Anterior cingulate cortex (tissue), 58 donors: ENCODE data around the gene DOK3.

Experiments used
- DNase-seq, 58 donors: peaks; one replicate each; lab custom pipeline; 2025; lab: John Stamatoyannopoulos, UW

Gene DOK3, protein sequence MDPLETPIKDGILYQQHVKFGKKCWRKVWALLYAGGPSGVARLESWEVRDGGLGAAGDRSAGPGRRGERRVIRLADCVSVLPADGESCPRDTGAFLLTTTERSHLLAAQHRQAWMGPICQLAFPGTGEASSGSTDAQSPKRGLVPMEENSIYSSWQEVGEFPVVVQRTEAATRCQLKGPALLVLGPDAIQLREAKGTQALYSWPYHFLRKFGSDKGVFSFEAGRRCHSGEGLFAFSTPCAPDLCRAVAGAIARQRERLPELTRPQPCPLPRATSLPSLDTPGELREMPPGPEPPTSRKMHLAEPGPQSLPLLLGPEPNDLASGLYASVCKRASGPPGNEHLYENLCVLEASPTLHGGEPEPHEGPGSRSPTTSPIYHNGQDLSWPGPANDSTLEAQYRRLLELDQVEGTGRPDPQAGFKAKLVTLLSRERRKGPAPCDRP

DNA sequence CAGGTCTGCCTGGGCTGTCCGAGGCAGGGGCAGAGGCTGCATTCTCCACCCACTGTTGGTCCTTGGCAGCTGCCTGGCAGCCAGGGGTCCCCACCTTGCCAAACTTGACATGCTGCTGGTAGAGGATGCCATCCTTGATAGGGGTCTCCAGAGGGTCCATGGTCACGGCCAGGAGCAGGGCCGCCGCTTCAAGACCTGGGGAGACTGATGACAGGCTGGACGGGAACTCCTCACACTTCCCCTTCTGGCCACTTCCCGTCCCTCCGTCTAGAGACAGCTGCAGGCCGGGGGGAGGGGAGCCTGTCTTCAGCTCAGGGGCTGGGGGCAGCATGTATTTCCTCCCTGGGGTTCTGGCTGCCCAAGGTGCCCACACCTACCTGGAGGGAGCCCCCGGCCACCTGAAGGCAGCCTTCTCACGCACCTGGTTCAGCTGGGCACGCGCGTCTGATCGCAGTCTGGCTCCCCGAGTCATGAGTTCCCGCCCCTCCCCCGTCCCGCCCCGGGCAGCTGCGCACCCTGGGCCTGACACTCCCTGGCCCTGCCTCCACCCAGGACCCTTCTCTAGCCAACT, at the start of gene DOK3:
TSS of gene DOK3 (minus strand) at position 446 of the 571 bp plus-strand sequence. CDS start at position 160, 286 bp downstream.
- peak in 3 of 58 donors; percentile 7 to 10 (median 8) for DNase-seq

DNA sequence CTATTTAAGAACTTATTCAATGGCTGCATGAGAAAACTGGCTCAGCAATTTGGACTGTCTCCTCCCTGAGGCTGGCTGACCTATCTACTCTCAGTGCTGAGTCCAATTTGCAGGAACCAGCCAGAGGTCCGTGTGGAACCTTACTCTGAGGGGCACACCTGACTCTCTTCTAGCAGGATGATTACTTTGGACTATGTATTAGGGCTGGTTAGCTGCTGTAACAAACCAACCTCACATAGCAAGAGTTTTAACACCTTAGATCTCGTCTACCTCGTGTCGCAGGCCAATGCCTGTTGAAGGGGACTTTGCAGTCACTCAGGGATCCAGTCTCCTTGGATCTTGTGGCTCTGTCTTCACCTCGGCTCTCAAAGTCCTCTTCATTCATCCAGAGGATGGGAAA, 48.2 kb upstream of the DOK3 start:
- no peak for DNase-seq

DNA sequence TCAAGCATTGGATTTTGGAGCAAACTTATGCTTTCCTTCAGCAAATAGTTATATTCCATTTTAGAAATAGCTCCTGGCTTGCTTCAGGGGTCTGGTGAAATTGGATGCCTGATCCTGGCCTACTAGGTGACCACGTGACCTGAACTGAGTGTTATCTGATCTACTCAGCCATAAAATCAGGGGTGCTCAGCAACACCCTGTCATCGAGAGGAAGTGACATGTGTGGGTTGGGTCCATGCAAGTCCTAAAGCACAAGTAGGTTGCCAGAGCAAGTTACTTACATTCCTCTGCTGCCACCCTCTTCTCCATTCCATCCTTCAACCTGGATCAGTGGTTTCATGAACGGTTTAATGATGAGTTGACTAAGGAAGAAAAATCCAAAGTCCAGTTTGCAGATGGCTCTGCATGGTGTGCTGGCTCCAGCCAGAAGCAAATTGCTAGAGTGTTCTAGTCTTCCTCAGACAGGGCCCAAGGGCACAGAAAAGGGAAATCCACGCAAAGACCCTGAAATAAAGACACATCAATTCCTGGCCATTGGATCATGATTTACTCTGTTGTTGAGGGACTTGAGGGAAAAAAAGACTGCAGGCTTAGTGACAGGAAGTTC, 47.5 kb upstream of the DOK3 start:
- no peak for DNase-seq

DNA sequence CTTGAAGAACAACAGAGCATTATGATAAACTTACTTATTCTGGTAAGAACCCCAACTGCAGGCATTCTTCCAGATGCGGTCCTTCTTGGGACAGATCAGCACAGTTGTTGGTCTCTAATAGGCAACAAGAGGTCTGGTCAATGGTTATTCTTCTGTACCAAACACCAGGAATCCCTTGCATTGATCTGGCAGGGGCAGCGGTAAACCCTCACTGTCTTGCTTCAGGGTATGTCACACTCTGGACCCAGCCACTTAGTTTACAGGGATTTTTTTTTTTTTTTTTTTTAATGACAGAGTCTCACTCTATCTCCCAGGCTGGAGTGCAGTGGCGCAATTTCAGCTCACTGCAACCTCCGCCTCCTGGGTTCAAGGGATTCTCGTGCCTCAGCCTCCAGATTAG, 46.0 kb upstream of the DOK3 start:
- no peak for DNase-seq

DNA sequence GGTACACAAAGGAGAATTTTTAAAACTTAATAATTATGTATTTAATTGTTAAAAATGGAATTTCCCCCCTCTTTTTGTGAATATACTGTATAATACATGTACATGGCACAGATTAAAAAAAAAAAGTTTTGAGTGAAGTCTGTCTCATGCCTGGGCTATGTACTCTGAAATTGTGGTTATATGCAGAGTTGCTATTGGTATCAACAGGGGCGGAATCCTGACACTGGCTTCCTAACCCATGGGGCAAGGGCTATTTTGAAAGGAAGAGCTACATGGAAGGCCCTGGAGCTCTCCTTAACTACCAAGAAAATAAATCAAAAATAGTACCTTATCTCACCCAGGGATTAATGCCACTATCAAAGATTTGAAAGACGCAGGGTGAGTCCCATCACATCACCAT, 45.6 kb upstream of the DOK3 start:
- no peak for DNase-seq

DNA sequence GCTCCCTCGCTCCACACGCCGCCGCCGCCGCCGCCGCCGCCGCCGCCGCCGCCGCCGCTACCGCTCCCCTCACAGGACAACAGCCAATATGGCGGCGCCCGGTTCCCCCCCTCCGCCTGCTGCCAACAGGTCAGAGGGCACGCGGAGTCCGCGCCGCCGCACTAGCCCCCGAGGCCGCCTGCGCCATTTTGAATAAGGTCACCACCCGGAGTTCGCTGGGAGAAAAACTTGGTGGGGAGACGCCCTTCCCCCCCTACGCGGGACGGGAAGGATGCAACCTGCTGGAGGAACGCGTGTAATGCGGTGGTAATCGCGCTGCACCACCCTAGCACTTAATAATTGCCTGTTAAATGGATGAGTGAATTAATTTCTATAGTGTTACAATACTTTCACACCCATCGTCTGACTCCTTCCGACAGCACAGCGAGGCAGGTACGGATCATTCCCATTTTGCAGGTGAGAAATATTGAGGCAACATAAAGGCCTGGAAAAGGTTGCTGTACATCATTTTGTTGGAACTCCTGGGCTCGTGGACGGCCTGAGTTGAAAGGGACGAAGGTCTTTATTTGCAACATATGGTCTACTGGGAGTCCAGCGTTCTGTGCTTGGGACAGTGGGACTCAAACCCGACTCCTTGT, 45.0 kb upstream of the DOK3 start, which contains the start of gene FAM193B:
TSS of gene FAM193B (minus strand) at position 90 of the 638 bp plus-strand sequence. CDS start 105 bp downstream, outside the sequence.
- DNase-seq = peak; percentile 44 to 97 (median 88)

DNA sequence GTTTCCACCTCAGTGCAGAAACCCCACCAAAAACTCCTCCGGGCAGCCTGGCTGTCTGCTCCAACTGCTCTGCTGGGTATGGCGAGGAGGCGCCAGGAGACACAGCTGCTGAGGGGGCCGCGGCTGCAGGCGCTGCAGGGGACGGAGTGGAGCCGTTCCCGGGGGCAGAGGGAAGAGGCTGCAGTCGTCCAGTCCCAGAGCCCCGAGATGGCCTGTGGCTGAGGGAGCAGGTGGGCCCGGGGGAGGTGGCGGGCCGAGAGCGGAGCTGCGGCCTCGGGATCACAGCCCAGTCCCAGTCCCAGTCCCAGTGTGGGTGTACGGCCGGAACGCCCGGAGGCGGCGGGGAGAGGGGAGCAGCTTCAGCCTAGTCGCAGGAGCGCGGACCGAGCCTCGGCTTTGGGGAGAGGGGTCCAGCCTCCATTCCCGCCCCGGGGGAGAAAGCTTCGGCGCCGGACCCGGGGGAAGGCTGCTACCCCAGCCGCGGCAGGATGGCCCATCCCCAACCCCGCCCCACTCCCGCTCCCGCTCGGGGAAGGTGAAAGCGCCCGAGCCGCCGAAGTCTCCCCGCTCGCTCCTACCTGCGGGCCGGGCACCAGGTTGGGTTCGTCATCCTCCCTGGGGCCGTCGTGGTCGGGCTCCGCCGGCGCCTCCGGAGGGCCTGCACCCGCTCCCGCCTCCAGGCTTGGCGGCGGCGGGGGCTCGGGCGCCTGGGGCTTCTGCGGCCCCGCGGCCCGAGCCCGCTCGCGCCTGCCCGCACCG, 44.2 kb upstream of the DOK3 start:
- peak in 27 of 58 donors; percentile 22 to 64 (median 46) for DNase-seq

DNA sequence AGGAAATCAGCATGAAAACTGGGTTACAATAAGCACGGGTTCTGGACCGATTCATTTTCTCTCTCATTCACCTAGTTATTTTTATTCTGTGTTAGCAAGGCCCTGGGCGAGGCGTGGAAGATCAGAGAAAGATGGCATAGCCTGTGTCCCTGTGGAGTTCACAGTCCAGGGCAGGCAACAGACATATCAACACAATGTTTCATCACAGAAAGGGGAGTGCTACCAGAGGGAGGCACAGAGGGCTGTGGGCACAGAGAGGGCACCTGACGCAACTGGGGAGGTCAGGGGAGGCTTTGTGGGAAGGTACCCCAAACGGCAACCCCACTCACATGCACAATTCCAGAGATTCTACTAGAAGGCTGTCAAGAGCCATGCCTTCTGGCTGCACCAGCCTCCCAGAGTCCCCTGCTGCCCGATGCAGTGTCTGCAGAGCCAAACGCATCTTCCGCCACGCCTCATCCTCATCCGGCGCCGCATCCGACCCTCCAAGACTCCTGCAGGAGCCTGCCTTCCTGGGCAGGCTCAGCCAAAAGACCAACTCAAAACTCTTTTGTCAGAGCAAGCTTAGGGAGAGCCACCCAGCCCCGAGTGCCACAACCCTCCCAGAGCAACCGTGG, 43.3 kb upstream of the DOK3 start:
- DNase-seq = peak in 28 of 58 donors; percentile 3 to 74 (median 18)

DNA sequence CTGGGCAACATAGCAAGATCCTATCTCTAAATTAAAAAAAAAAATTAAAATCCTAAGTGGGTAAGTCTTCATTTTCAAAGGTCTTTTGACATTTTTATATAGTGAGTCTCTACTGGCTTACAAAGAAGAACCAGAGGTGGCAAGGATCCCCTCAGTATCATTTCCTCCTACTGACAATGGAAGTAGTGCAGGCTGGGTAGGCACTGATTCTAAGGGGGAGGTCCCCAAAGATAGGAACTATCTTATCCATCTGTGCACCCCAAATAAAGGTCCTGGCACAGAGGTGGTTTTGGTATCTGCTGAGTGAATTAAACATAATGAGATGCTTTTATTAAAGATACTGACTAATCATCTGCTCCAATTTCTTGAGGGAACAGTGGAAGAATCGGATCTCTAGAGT, 40.5 kb upstream of the DOK3 start:
- no peak for DNase-seq

DNA sequence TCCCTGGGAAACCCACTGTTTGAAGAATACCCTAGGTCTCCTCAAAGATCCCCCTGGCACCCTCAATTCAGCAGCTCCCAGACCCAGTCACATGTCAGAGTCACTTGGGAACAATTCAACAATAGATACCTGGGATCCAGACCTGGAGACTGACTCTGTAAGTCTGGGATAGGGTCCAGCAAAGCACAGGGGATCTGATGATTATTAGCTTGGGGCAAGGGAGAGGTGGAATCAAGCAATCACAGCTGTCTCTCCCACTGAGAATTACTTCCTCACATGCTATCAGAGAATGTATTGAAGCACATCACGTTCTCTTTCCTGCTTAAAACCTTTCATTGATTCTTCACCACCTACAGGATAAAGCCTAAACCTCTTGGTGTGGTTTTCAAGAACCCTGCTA, 38.9 kb upstream of the DOK3 start:
- no peak for DNase-seq

DNA sequence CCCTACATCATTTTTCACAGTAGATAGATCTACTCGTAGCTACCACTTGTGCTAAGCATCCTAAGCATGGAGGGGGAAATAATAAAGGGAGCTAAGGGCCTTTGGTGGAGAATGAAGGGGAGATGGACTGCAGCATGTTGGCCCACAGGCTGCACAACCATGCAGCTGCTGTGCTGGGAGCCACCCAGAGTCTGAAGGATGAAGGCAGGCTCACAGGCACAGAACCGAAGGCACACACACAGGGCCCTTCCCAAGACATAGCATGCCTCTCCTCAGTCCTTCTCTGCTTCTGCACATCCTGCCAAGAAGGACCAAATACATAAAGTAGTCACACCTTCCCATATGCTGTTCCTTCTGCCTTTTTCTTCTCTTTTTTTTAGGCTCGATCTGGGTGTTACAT, 38.1 kb upstream of the DOK3 start:
- DNase-seq = peak in 2 of 58 donors; percentile 10 to 36

DNA sequence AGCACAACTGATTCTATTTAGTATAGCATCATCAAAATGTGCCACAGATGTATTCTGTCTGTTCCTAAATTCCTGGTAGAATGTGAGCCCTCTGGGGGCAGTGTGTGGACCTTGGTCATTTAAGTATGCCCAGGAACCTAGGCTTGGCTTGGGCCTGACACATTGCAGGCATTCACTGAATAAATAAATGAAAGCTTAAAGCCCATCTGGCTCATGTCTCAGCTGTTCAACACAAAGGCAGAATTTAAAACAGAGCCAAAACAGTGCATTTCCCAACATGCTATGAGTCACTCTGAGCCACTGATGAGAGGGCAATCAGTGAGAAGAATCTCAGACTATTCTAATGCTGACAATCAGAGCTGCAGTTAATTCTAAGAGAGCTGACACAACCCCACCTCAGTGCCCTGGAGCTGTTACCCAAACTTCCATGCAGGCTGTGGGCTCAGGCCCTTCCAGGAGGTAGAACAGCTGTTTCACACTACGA, 36.7 kb upstream of the DOK3 start:
- DNase-seq = peak in 17 of 58 donors; percentile 6 to 71 (median 34)

DNA sequence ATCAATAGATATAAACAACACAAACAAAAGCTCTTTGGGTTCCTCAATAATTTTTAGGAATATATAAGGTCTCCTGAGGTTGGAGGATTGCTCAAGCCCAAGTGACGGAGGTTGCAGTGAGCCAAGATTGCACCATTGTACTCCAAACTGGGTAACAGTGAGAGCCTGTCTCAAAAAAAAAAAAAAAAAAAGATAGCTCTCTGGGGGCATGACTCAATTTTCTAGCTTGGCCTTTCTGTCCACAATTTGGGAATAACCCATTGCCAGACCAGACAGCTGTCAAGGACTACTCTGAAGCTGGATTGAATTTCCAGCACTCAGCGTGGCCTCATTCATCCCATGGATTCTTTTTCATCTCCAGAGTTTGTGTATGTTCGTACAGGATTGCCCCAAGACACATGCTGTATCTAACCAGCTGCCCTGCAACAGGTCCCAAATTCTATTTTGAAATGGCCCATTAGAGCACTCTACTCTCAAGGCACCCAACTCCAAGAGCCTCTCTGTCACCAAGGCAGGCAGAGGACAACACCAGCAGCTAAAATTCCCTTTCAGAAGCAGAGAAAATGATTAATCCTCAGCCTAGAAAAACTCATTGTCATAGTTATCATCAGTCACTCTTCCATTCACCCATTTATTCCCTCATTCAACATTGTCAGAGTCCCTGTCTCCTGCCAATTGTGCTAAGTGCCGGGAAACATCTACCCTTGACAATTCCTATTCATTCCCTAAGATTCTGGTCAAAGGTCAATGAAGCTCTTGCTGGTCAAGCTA, 36.0 kb upstream of the DOK3 start:
- DNase-seq = no peak

DNA sequence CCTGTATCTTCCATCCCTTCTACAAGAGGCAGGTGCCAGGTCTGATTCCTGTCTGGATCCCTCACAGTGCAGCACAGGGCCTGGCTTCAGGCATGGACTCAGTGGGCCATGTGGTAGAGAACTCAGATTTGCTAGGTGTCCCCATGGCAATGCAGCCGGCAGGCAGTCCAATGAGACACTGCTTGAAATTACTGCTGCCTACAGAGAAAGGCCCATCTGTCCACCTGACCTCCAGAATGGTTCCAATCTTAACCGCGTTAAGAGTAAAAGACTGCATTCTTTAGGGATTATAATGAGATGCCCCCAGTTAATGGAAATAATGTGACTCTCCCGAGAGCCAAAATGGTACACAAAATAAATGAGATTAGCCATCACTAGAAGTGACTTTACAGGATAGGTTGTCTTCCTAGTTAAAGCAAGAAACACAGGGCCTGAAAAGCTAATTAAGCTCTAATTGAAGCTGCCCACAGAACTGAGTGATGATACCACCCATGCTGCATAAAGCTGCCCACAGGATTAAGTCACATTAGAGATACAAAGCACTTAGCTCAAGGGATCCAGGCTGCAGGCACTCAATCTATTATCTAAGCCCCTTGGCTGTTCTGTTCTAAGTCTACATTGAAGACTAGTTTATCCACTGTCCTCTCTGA, 33.3 kb upstream of the DOK3 start:
- DNase-seq = no peak

DNA sequence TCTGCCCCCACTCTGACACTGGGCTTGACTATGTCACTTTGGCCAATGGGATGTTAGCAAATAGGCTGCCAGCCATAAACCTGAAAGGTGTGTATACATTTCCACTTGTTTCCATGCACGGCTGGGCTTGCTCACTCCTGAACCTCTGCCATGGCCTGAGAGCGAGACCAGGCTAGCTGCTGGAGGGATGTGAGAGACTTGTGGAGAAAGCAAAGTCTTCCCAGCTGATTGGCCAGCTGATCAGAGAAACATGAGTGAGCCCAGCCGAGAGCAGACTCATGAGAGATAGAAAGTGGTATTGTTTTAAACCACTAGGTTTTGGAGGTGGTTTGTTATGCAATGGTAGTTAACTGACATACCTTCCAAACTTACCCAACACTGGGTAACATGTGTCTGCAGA, 30.8 kb upstream of the DOK3 start:
- DNase-seq = no peak

DNA sequence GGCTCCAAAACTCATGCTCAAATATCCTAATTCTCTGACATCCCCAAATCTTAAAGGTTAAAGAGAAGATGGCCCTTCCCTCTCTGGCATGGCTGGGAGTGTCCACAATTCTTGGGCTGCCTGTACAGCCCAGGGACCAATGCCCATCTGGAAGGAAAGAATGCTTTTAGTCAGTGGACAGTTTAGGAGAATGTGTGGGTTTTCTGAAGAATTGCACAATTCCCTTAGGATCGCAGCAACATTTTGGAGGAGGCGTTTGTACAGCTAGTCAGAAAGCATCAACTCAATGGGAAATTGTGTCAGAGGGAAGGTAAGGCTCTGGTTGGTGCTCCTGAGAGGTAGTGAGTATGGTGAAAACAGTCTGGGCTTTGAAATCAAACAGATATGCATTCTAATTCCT, 29.8 kb upstream of the DOK3 start:
- no peak for DNase-seq

DNA sequence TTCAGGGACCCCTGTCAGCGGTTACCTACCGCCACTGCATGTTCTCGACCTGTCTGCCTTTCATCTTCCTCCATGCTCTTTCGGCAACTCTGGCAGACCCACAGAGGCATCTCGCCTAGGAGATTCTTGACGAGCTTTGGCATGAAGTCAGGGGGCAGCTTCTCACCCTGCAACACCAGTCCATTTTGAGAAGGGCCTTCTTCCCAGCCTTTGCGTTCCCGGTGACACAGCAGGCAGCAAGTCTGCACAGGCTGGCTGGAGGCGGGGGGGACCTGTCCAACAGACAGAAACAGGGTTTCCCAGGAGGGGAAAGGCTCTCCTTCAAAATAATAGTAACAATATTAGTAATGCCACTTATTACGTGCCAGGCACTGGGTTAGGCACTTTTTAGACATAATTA, 29.2 kb upstream of the DOK3 start:
- no peak for DNase-seq
